DND-41 (cell line): ENCODE data around the gene OR2B6.

Source experiments
- ATAC-seq: fragments of 200-7000 bp; cut with Tn5 transposase; 3 replicates; pipeline ENCODE4 v1.9.1; 2021; ENCODE audit warnings: low read depth; ENCODE audit not compliant: insufficient read depth
- DNase-seq: peaks from one replicate; pipeline ENCODE4 v3.0.0-alpha.2; 2020
- H2AFZ ChIP-seq: 2 replicates; pipeline ENCODE4 v1.6.0; 2012; ENCODE audit warnings: low read depth, low read length
- H3K27ac ChIP-seq: 2 replicates; pipeline ENCODE4 v1.5.1; 2012; ENCODE audit warnings: low read length, inconsistent platforms
- H3K27me3 ChIP-seq: fragments of 200-600 bp; sonication (generic); 2 replicates; pipeline ENCODE4 v1.6.0; 2012; ENCODE audit warnings: low read length, mild to moderate bottlenecking, inconsistent platforms; ENCODE audit not compliant: insufficient read depth, poor library complexity
- H3K36me3 ChIP-seq: 2 replicates; pipeline ENCODE4 v1.5.1; 2012; ENCODE audit warnings: low read length, inconsistent platforms; ENCODE audit not compliant: insufficient read depth
- H3K4me1 ChIP-seq: 2 replicates; pipeline ENCODE4 v1.5.1; 2012; ENCODE audit warnings: mild to moderate bottlenecking, low read length; ENCODE audit not compliant: insufficient read depth
- H3K4me2 ChIP-seq: 2 replicates; pipeline ENCODE4 v1.6.0; 2012; ENCODE audit warnings: mild to moderate bottlenecking, moderate library complexity, low read length, inconsistent platforms; ENCODE audit not compliant: insufficient read depth
- H3K4me3 ChIP-seq, 2 experiments: fragments of 200-600 bp in 1 of 2; shearing (Covaris generic) in 1 of 2; 2 replicates each; pipeline ENCODE4 v1.5.1; 2012 to 2016; ENCODE audit warnings: inconsistent platforms in 2 of 2, low read length in 2 of 2, mild to moderate bottlenecking in 2 of 2, low read depth in 1 of 2, moderate library complexity in 1 of 2
- H3K79me2 ChIP-seq: 2 replicates; pipeline ENCODE4 v1.6.0; 2012; ENCODE audit warnings: low read length, inconsistent platforms; ENCODE audit not compliant: insufficient read depth
- H3K9ac ChIP-seq: 2 replicates; pipeline ENCODE4 v1.6.0; 2012; ENCODE audit warnings: low read depth, mild to moderate bottlenecking, inconsistent platforms, low read length, moderate library complexity
- H3K9me3 ChIP-seq: 2 replicates; pipeline ENCODE4 v1.5.1; 2012; ENCODE audit warnings: low read length, moderate library complexity, mild to moderate bottlenecking, inconsistent platforms; ENCODE audit not compliant: insufficient read depth, severe bottlenecking
- H4K20me1 ChIP-seq: 2 replicates; pipeline ENCODE4 v1.6.0; 2012; ENCODE audit warnings: low read length; ENCODE audit not compliant: insufficient read depth
- CTCF ChIP-seq: IDR thresholded peaks from 2 replicates; pipeline ENCODE4 v1.5.1; 2012; ENCODE audit warnings: borderline replicate concordance, low read length, moderate library complexity, mild to moderate bottlenecking; ENCODE audit not compliant: poor library complexity, severe bottlenecking; ENCODE audit errors: extremely low read depth
- EZH2 ChIP-seq: IDR thresholded peaks from 3 replicates; pipeline ENCODE4 v1.6.1; 2012; ENCODE audit warnings: borderline replicate concordance, low read depth, mild to moderate bottlenecking, moderate library complexity, low read length, inconsistent platforms; ENCODE audit not compliant: severe bottlenecking

Gene OR2B6

GRCh38 chr6:27956941-27957340 is at the start of gene OR2B6:
Gene OR2B6, plus strand, starts transcription at chr6:27957241. Its CDS starts 0 bp downstream, at chr6:27957241.
- DNase-seq (no peak), ATAC-seq (no peak)
- H3K4me1 ChIP-seq: no peaks in the 10 kb centered on the region
- H4K20me1 ChIP-seq: no peaks in the 10 kb centered on the region
- no peaks in the 10 kb centered on the region for H3K36me3 ChIP-seq
- no peaks in the 10 kb centered on the region for H3K79me2 ChIP-seq
- no peak within 1 kb of the TSS for H3K4me2 ChIP-seq
- no peak within 1 kb of the TSS for H3K4me3 ChIP-seq
- no peaks in the 10 kb centered on the region for H3K9me3 ChIP-seq
- H3K9ac ChIP-seq: no peak within 1 kb of the TSS
- H2AFZ ChIP-seq: no peak within 1 kb of the TSS
- H3K27ac ChIP-seq: no peak within 1 kb of the TSS
- peaks cover 15% of the 10 kb centered on the region for H3K27me3 ChIP-seq
- TF ChIP-seq EZH2: no peak
- TF ChIP-seq CTCF: no peak

GRCh38 chr6:27908017-27908416 is 49.0 kb upstream of the OR2B6 start:
- no peak for ATAC-seq
- H3K4me1 ChIP-seq: peaks cover 11% of the 10 kb centered on the region
- H3K27ac ChIP-seq: no peak overlapping the region
- no peak overlapping the region for H2AFZ ChIP-seq
- H3K36me3 ChIP-seq: no peaks in the 10 kb centered on the region
- no peaks in the 10 kb centered on the region for H3K27me3 ChIP-seq
- H3K4me3 ChIP-seq: no peak overlapping the region
- no peaks in the 10 kb centered on the region for H4K20me1 ChIP-seq
- H3K4me2 ChIP-seq: no peak overlapping the region
- DNase-seq: no peak
- H3K9ac ChIP-seq: no peak overlapping the region
- no peaks in the 10 kb centered on the region for H3K9me3 ChIP-seq
- no peak for TF ChIP-seq EZH2
- TF ChIP-seq CTCF: no peak
- no peaks in the 10 kb centered on the region for H3K79me2 ChIP-seq

- DNase-seq (no peak), ATAC-seq (no peak)
- H3K9ac ChIP-seq: no peak within 1 kb of the TSS
- no peaks in the 10 kb centered on the region for H3K4me1 ChIP-seq
- no peaks in the 10 kb centered on the region for H3K36me3 ChIP-seq
- no peaks in the 10 kb centered on the region for H3K79me2 ChIP-seq
- H2AFZ ChIP-seq: no peak within 1 kb of the TSS
- no peak within 1 kb of the TSS for H3K4me2 ChIP-seq
- no peaks in the 10 kb centered on the region for H4K20me1 ChIP-seq
- H3K4me3 ChIP-seq: no peak within 1 kb of the TSS
- peaks cover 5% of the 10 kb centered on the region for H3K27me3 ChIP-seq
- no peak within 1 kb of the TSS for H3K27ac ChIP-seq
- H3K9me3 ChIP-seq: no peaks in the 10 kb centered on the region
- no peak for TF ChIP-seq EZH2
- no peak for TF ChIP-seq CTCF
Observed at GRCh38 chr6:27911956-27912446, 45.0 kb upstream of the OR2B6 start, which contains the start of gene OR2B2. Gene OR2B2, minus strand, starts transcription at chr6:27912396. Its CDS starts 77 bp downstream, at chr6:27912319.
